GM19035 (cell line): ENCODE measurements around the gene ARHGAP15.

Source experiments
- ATAC-seq: cut with Tn5 transposase; IDR thresholded peaks from one replicate; pipeline ENCODE4 v1.9.1; 2021; ENCODE audit not compliant: unreplicated experiment

ARHGAP15 gene

GRCh38 chr2:143144813-143145455 lies 15.7 kb downstream of the ARHGAP15 start:
- no peak for ATAC-seq

DNA sequence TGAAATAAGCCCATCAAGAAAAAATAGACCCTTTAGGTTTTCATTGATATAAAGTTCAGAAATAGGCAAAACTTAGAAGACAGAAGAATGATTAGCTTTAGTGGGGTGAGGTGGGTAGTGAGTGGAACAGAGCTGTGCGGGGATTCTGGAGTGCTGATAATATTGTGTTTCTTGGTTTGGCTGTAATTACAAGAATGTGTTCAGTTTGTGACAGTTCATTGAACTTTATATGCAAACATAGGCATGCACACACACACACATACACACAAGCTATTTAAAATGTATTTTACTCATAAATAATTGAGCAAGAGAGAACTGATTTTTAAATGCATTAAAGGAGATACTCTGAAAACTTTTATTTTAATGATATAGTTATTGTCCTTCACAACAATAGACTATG lies 17.1 kb downstream of the ARHGAP15 start:
- ATAC-seq = no peak

DNA sequence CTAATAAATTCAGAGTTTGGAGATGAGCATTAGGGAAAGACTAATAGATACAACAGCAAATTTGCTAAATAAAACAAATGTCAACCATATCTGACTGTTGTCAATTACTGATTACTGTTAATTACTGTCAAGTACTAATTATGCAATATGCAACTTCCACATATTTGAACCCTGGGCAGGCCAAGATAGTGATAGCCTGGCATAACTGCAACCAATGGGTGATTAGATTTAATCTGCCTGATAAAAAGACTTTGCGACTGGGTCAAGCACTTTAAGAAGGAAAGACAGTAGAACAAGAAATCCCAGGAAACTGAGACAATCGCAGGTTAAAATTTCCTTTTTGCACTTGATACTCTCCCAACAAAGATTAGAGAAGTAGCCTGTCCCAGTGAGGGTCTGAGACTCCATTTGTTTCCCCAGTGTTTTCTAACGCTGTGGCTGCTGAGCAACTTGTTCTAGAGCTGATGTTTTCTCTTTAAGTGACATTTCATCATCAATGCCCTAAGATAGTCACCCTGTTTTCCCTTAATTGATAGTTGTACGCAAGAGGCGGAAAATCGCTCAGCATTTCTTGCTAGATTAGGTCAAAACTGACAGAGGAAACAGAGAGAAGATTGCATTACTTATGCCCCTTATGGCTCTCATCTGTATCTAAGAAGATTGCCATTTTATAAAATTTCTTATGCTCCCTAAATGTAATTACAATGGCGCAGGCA lies 17.8 kb downstream of the ARHGAP15 start:
- no peak for ATAC-seq

DNA sequence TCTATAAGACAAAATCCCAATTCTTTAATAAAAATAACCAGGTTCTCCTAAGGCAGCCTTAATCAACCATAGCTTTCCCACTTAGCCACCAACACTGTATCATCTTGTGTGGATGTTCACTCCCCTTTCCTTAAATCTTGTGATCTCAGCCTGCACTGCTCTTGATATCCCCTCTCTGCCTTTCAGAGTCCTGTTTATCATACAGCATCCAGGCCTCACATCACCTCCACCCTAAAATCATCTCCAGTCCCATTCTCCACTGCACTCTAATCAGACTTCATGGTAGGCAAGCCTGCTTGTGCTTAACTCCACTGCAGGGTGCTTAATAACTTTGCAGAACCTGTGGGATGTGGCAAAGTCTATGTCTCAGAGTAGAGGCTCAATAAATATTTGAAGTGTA lies 18.8 kb downstream of the ARHGAP15 start:
- ATAC-seq = no peak

DNA sequence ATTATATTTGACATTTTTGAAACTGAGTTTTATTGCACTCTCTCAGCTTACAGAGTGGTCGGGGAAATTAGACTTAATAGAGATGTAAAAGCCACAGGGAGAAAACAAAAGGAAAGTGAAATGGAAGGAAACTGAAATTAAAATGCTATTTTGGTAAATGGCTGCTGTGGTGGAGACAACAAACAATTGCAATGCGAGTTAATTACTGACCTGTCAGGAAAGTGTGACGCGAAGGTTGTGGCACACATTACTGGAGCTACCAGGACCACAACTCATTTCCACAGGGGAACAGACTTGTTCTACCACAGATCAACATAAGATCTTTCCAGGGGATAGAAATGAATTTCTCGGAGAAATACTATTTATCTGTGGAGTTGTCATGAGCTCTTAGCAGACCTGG lies 19.5 kb downstream of the ARHGAP15 start:
- ATAC-seq = peak; percentile 52

DNA sequence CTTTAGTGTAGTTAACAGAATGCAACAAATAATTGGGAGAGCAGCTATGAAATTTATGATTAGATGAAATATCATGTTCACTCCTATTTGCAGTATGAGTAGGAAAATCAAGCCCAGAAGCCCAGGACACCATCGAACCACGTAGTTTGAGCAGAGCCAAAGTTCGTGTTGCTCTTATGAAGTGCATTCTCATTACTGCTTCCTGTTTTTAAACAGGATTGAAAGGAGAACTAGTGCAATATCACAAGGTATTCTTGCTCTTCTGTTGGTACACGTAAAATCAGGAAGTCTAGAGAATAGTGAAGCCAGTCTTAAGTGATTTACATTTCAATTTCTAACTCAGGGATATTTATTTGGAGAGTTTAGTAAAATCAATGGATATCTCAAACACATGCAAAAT lies 21.1 kb downstream of the ARHGAP15 start:
- ATAC-seq = peak; percentile 63

DNA sequence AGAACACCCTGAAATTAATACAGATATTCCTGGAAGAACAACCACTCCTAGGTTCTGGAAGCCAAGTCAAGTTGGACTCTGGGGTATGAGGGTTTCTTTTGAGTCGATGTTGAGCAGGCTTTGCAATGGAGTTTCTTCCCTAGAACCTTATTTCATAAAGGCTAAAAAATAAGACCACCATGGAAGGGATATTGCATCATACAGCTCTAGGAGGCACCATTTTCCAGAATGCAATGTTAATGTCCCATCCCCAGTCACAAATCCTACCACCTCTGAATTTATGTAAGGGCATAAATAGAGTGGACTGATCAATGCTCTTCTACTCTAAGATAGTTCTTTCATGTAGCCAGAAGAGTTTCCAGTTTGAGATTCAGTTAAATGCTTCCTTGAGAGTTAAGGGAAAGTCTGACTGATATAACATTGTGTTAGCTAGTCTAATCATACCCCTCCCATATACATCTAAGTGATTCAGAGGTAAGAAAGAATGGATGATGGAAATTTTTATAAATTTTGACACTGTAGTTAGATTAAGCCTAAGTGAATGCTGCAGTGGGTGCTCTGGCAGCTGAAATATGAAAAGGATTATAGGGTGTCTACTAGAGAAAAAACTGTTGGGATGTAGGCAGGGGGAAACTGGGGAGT lies 22.0 kb downstream of the ARHGAP15 start:
- no peak for ATAC-seq

DNA sequence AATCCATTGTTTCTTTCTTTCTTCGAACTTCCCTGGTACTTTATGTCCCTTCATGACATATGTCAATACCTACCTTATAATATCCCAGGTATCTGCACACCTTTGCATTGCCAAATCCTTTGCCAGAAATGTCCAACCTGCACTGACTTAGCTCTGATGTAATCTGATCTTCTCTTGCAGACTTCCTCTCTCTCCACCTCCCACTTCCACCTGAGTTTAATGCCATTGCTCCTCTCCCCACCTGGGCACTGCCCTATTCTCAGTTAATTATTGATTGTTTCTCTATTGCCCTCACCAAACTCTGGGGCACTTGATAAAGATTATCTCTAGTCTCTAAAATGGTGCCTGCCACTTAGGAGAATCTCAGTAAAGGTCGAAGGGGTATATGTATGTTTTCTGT lies 23.0 kb downstream of the ARHGAP15 start:
- no peak for ATAC-seq

- ATAC-seq = no peak
These were observed 23.4 kb downstream of the ARHGAP15 start for GRCh38 chr2:143152637-143153036.

- no peak for ATAC-seq
These were observed 26.4 kb downstream of the ARHGAP15 start for GRCh38 chr2:143155661-143156060.

DNA sequence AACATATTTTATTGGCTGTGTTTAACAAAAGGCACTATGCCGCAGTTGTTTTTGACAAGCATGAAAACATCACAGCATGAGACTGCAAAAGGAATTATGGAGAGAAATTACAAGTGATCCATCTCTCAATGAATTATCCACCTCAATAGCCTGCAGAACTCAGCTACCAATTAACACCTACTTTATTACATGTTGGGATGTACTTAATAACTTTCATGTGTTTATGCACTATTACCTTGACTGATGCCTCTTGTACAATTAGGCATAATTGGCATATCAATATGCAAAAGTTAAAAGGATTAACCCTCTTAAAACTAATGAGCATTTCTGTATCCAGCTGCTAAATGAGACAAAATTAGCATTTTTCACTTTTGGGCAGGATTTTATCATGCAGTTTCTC lies 27.8 kb downstream of the ARHGAP15 start:
- no peak for ATAC-seq

DNA sequence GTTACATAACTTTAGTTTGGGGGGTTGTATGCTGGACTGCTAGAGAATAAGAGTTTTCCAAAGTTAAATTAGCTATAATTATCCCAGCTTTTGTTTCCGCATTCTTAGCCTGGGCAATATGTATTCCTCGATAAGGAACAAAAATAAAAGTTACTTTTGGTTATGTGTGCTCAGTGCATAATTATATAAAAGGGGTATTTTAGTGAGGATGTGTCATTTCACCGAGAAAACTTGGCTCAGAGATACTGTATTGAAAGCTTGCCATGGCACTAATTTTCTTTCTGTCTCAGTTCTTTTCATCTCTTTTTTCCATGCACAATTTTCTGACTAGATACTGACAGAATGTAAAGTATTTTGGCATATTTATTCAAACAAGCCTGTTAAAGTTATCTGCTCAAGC lies 28.2 kb downstream of the ARHGAP15 start:
- ATAC-seq = no peak

GRCh38 chr2:143158098-143158497 lies 28.9 kb downstream of the ARHGAP15 start:
- no peak for ATAC-seq

GRCh38 chr2:143158551-143159485 lies 29.6 kb downstream of the ARHGAP15 start:
- ATAC-seq = no peak

DNA sequence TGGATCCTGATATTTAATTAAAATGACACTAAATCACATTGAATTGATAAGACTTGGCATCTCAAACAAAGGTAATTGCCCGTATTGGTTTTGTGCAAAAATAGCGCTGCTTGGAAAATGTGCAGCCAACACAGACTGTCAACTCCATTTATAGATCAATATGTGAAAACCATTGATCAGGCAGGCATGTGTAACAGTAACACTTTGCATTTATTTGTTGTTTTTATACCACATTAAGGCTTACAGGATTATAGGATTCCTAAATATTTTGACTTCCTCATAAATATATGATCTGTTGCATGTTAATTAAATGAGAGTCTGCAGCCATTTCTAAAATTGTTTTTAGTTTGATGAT lies 30.2 kb downstream of the ARHGAP15 start:
- no peak for ATAC-seq

DNA sequence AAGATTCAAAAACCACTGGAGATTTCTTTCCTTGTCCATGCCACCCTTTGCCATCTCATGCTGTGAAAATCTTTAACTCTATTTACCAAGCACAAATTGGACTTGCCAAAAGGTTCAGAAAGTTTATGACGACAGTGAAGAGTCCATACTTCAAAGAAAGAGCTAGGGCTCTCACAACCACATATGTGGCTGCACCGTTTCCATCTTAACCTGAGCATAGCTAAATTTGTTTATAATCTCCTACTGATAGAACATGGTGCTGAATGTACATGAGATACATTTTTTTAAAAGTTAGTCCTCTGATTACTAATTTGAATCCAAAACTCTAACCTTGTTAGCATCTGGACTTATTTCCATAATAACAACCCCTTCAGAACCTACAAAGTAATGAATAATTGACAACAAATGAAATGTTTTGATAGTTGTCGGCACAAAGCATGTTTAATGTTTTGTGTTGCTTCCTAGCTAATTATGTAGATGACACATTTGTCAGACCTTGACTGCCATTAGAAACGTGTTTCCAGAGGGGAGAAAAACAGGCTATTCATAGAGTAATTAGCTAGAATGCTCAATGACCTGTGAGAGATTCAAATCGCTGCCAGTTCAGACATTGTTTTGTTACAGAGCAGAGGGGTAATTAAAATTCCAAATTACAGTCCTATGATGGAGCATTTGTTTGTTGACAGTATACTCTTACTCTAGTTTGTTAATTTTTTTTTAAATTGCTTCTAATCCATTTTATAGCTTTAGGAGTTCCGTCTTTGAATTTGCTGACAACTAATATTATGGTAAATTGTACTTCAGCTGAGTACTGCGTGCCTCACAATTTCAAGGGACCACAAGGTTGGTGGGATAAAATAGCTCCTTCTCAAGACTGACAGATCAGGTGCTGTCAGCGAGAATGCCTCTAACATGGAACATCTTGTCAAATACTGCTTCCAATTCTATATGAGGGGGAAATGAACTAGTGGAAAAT lies 31.8 kb downstream of the ARHGAP15 start:
- ATAC-seq = no peak

DNA sequence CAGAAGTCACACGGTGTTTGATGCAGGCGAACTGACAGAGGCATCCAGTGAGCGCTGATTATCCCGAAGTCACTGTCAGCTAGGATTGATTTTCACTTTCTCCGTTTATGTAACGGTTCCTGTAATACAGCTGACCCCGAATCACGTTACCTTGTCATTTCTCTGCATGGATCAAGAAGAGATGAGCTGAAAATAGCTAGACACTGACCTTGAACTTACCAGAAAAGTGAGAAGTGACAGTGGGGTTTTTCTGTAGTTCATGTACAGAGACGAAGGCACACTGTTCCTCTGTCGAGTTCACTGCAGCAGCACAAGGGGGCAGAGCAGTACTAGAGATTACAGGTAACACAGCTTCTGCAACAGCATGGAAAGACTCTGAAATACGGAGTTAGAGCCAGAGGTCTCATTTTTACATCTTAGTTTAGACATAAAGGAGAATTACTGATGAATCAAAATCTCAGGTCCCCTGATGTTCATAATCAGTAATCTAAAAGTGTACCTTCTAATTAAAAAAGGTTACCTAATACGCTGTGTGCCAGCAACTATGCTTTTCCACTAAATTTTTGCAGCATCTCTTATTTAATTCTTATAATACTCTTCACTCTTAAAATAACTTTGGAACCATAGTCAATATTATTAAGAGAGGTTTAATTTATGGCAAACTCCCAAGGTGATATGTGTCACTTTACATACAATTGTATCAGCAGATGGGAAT lies 33.1 kb downstream of the ARHGAP15 start:
- ATAC-seq = peak; percentile 84

- ATAC-seq = no peak
These were observed 33.8 kb downstream of the ARHGAP15 start for GRCh38 chr2:143162997-143163396.

GRCh38 chr2:143163499-143163898 lies 34.3 kb downstream of the ARHGAP15 start:
- no peak for ATAC-seq

GRCh38 chr2:143165291-143165690 lies 36.1 kb downstream of the ARHGAP15 start:
- no peak for ATAC-seq
